Left lung (tissue), 10 donors: ENCODE measurements around the gene INS. TPM values are rescaled to one million over a fixed set of nuclear protein-coding genes. Genes with fewer than 3 reads are reported as not detected.
A peak's percentile ranks its signal among the peaks of the same experiment; 100 is the strongest.
"Not testable (repeated sequence)": the region's sequence is repeated elsewhere in the genome, so short reads cannot be mapped to it uniquely, and the experiment has no call there.

Experiments used
- ATAC-seq: fragments of 200-7000 bp; cut with Tn5 transposase; one replicate; pipeline ENCODE4 v1.9.1; 2020; ENCODE audit warnings: moderate library complexity
- DNase-seq, 4 donors: peaks; one replicate each; pipeline ENCODE4 v3.0.0-alpha.2; 2013 to 2020
- H3K27ac ChIP-seq, 2 donors: fragments of 200-600 bp; sonication (generic) in 1 of 2; one replicate each; pipeline versions ENCODE4 v1.5.0 to v1.8.0; 2020 to 2021
- H3K27me3 ChIP-seq, 2 donors: fragments of 200-600 bp; sonication (generic) in 1 of 2; one replicate each; pipeline versions ENCODE4 v1.5.0 to v1.8.0; 2020 to 2021
- H3K36me3 ChIP-seq, 2 donors: fragments of 200-600 bp; sonication (generic) in 1 of 2; one replicate each; pipeline versions ENCODE4 v1.5.0 to v1.8.0; 2020 to 2021
- H3K4me1 ChIP-seq, 2 donors: fragments of 200-600 bp; one replicate each; pipeline ENCODE4 v1.8.0; 2021
- H3K4me3 ChIP-seq, 2 donors: fragments of 200-600 bp; sonication (generic) in 1 of 2; one replicate each; pipeline versions ENCODE4 v1.5.0 to v1.8.0; 2020 to 2021; ENCODE audit warnings: mild to moderate bottlenecking in 1 of 2
- H3K9me3 ChIP-seq, 2 donors: fragments of 200-600 bp; sonication (generic) in 1 of 2; one replicate each; pipeline versions ENCODE4 v1.5.0 to v1.8.0; 2020 to 2021
- intact Hi-C, 2 donors: fragments of 100-400 bp; cut with DNase I; formaldehyde crosslinking; loops; one replicate each; pipeline versions ENCODE4 v1.11.2 to v1.14.2; 2022
- polyA plus RNA-seq, 6 donors: library from polyadenylated mRNA; unstranded; fragments of 120-200 nt; gene quantifications; one replicate each; pipeline ENCODE4 v1.2.1, GENCODE V29; 2013; ENCODE audit not compliant: insufficient read length in 6 of 6
- total RNA-seq, 2 donors: library from RNA; stranded (reverse); fragmentation: NEBNext Ultra II Directional; extraction: Animal tissue kit (Norgen Biotek cat#: 25700); gene quantifications; one replicate each; pipeline ENCODE4 v1.2.1, GENCODE V29; 2021
- TF ChIP-seq, protein P1 (sequence below), 2 donors: fragments of 200-600 bp; sonication (generic) in 1 of 2; IDR thresholded peaks; one replicate each; pipeline versions ENCODE4 v1.5.0 to v1.8.0; 2021; ENCODE audit warnings: antibody characterized with exemption in 2 of 2
- donor health status: DM: no; HTN: yes; CAD: no.
- donor health status: DM: no; HTN: no; CAD: no.

Gene INS
- total and polyA plus RNA-seq, 8 donors = not detected

DNA sequence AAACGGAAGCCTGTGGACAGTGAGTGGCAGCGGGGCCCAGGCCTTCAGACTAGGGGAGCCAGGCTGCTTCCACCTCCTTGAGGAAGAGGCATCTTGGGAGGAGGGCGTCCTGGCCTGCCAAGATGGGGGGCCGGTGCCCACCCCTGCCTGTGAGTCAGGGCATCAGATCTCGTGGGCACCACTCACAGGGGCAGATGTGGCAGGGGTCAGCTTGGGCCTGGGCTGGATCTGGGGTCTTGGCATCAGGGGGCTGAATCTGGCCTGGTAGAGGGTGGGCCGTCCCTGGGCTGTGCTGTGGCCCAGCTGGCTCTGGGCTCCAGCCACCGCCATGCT lies 34.7 kb upstream of the INS start:
- TF ChIP-seq, protein P1, sequence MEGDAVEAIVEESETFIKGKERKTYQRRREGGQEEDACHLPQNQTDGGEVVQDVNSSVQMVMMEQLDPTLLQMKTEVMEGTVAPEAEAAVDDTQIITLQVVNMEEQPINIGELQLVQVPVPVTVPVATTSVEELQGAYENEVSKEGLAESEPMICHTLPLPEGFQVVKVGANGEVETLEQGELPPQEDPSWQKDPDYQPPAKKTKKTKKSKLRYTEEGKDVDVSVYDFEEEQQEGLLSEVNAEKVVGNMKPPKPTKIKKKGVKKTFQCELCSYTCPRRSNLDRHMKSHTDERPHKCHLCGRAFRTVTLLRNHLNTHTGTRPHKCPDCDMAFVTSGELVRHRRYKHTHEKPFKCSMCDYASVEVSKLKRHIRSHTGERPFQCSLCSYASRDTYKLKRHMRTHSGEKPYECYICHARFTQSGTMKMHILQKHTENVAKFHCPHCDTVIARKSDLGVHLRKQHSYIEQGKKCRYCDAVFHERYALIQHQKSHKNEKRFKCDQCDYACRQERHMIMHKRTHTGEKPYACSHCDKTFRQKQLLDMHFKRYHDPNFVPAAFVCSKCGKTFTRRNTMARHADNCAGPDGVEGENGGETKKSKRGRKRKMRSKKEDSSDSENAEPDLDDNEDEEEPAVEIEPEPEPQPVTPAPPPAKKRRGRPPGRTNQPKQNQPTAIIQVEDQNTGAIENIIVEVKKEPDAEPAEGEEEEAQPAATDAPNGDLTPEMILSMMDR (IDR thresholded peaks at IDR 0.05) = no peak
- DNase-seq (no peak), ATAC-seq (no peak)
- Histone ChIP-seq H3K4me3 (no peak overlapping the region), H3K4me1 (no peaks in the 10 kb centered on the region), H3K27me3 (peaks cover 0 to 19% of the 10 kb centered on the region in 2 donors), H3K27ac (no peak overlapping the region), H3K9me3 (no peaks in the 10 kb centered on the region), H3K36me3 (no peaks in the 10 kb centered on the region)
- intact Hi-C loops = loop anchor here (5.0 to 10.0 kb wide), 2 partner anchors 102 to 229 kb away; no protein-coding TSS in a partner anchor

DNA sequence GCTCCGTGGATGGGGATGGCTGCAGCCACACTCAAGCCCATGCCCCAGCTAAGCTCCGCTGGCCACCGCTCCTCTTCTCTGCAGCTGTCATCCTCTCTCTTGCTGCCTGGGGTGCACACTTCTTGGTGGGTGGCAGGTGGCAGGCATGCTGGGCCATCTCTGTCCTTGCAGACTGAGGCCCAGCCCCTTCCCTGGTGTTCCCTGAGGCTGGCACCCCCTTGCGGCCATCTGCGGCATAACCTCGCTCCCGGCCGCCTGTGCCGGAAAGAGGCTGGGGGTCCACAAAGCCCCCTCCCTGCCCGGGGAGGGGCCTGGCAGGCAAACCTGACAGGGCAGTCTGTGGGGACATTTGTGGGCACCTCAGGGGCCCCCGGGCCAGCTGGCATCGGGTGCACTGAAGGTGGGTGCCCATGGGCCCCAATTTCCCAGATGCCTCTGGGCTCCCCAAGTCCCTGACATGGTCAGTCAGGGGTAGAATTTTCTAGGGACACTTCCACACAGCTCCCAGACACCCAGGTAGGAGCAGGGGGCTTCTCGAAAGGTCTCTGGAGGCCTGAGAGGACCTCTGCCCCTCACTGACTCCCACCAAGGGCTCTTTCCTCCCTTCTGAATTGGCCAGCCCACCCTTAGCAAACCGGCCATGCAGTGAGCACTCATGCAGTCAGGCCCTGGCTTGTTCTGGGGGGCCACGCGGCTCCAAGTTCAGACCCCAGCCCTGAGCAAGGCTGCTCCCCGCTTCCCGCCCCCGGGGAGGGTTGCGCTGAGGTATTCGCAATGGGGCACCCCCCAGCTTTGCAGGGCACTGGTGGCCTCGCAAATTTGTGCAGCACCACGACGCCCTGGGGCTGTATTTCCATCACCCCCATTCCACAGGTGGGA lies 34.1 kb upstream of the INS start:
- no peak for DNase-seq
- Histone ChIP-seq H3K36me3 (no peaks in the 10 kb centered on the region), H3K27me3 (peaks cover 0 to 25% of the 10 kb centered on the region in 2 donors), H3K4me1 (no peaks in the 10 kb centered on the region), H3K27ac (no peak overlapping the region), H3K9me3 (no peaks in the 10 kb centered on the region), H3K4me3 (no peak overlapping the region)
- ATAC-seq = peak; percentile 34
- intact Hi-C loops = loop anchor here (5.0 to 10.0 kb wide), 2 partner anchors 102 to 230 kb away; no protein-coding TSS in a partner anchor
- TF ChIP-seq, protein P1 (IDR thresholded peaks at IDR 0.05) = peak; percentile 81 to 88

DNA sequence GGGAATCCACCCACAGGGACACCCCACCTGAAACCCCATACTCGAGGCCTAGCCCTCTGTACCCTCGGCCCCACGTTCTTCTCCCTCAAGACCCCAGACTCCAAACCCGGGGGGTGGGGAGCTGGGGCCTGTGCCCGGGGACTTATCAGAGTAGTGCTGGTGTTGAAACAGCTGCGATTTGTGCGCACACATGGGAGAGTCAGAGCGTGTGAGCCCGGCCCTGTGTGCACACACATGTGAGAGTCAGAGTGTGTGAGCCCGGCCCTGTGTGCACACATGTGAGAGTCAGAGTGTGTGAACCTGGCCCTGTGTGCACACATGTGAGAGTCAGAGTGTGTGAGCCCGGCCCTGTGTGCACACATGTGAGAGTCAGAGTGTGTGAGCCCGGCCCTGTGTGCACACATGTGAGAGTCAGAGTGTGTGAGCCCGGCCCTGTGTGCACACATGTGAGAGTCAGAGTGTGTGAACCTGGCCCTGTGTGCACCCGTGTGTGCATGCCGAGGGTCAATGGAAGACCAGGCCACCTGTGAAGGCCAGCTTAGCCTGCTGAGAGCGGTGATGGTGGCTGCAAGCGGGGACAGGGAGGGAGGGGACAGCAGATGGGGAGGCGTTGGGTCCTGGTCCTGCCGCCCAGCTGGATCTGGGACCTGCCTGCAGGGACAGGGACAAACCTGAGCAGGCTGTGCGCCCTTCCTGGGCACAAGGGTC lies 33.0 kb upstream of the INS start:
- H3K9me3 ChIP-seq, DNase-seq, H3K4me1 ChIP-seq, H3K36me3 ChIP-seq, H3K4me3 ChIP-seq, ATAC-seq, H3K27ac ChIP-seq: not testable (repeated sequence)
- peaks cover 0 to 30% of the 10 kb centered on the region in 2 donors for H3K27me3 ChIP-seq
- intact Hi-C loops = loop anchor here in 1 of 2 donors (10.0 kb wide), 1 partner anchor 231 kb away; no protein-coding TSS in a partner anchor

- H3K4me1 ChIP-seq = no peaks in the 10 kb centered on the region
- no peaks in the 10 kb centered on the region for H3K9me3 ChIP-seq
- TF ChIP-seq, protein P1 (IDR thresholded peaks at IDR 0.05) = no peak
- H3K4me3 ChIP-seq = no peak overlapping the region
- H3K36me3 ChIP-seq = no peaks in the 10 kb centered on the region
- intact Hi-C loops = loop anchor here in 1 of 2 donors (10.0 kb wide), 1 partner anchor 232 kb away; no protein-coding TSS in a partner anchor
- peaks cover 0 to 30% of the 10 kb centered on the region in 2 donors for H3K27me3 ChIP-seq
- ATAC-seq (no peak), DNase-seq (no peak)
- no peak overlapping the region for H3K27ac ChIP-seq
These were observed 32.3 kb upstream of the INS start for GRCh38 chr11:2193099-2193887.

- Histone ChIP-seq H3K9me3 (no peaks in the 10 kb centered on the region), H3K4me3 (no peak overlapping the region), H3K27me3 (peaks cover 0 to 30% of the 10 kb centered on the region in 2 donors), H3K36me3 (no peaks in the 10 kb centered on the region), H3K27ac (no peak overlapping the region), H3K4me1 (no peaks in the 10 kb centered on the region)
- DNase-seq (no peak), ATAC-seq (no peak)
- TF ChIP-seq, protein P1 (IDR thresholded peaks at IDR 0.05) = no peak
- intact Hi-C loops = loop anchor here in 1 of 2 donors (10.0 kb wide), 1 partner anchor 232 kb away; no protein-coding TSS in a partner anchor
These were observed 31.4 kb upstream of the INS start for GRCh38 chr11:2192435-2192834.
